ENCODE measurements around the gene STAG2. TPM values are rescaled to one million over a fixed set of nuclear protein-coding genes. Genes with fewer than 3 reads are reported as not detected.
"Not testable (repeated sequence)": the region's sequence is repeated elsewhere in the genome, so short reads cannot be mapped to it uniquely, and the experiment has no call there.

The STAG2 gene
- total and polyA plus RNA-seq, 9 donors = 47.3 to 86.5 (median 69.5) TPM

- Histone ChIP-seq H3K27ac (ENCODE audit: low read length) (no peak overlapping the region), H3K36me3 (ENCODE audit: control insufficient read depth, insufficient read depth, low read length) (peaks cover 23% of the 10 kb centered on the region), H3K4me1 (ENCODE audit: control insufficient read depth, insufficient read depth, low read length) (no peaks in the 10 kb centered on the region), H3K4me3 (ENCODE audit: low read length) (no peak overlapping the region), H3K27me3 (ENCODE audit: control insufficient read depth, insufficient read depth, low read length) (no peaks in the 10 kb centered on the region), H3K9me3 (replicated peaks; ENCODE audit: control insufficient read depth, low read depth, low read length) (no peaks in the 10 kb centered on the region)
- WGBS (ENCODE audit: insufficient coverage) = no CpG with 5 or more reads among the region's 4 CpGs
- DNase-seq = no peak
Measured at GRCh38 chrX:124093222-124093621, 131.7 kb downstream of the STAG2 start.

GRCh38 chrX:124097116-124097515 is 135.6 kb downstream of the STAG2 start:
- no peaks in the 10 kb centered on the region for H3K27me3 ChIP-seq (ENCODE audit: control insufficient read depth, insufficient read depth, low read length)
- no peaks in the 10 kb centered on the region for H3K4me1 ChIP-seq (ENCODE audit: control insufficient read depth, insufficient read depth, low read length)
- no peak overlapping the region for H3K27ac ChIP-seq (ENCODE audit: low read length)
- H3K36me3 ChIP-seq (ENCODE audit: control insufficient read depth, insufficient read depth, low read length) = peaks cover 4% of the 10 kb centered on the region
- no peaks in the 10 kb centered on the region for H3K9me3 ChIP-seq (replicated peaks; ENCODE audit: control insufficient read depth, low read depth, low read length)
- DNase-seq = no peak
- WGBS (ENCODE audit: insufficient coverage) = no CpG with 5 or more reads among the region's 2 CpGs
- H3K4me3 ChIP-seq (ENCODE audit: low read length) = no peak overlapping the region

GRCh38 chrX:124098089-124098488 is 136.6 kb downstream of the STAG2 start:
- Histone ChIP-seq H3K36me3 (ENCODE audit: control insufficient read depth, insufficient read depth, low read length) (peaks cover 4% of the 10 kb centered on the region), H3K27ac (ENCODE audit: low read length) (no peak overlapping the region), H3K4me1 (ENCODE audit: control insufficient read depth, insufficient read depth, low read length) (no peaks in the 10 kb centered on the region), H3K4me3 (ENCODE audit: low read length) (no peak overlapping the region), H3K27me3 (ENCODE audit: control insufficient read depth, insufficient read depth, low read length) (no peaks in the 10 kb centered on the region), H3K9me3 (replicated peaks; ENCODE audit: control insufficient read depth, low read depth, low read length) (no peaks in the 10 kb centered on the region)
- peak; percentile 50 for DNase-seq

GRCh38 chrX:124103966-124104365 is 142.5 kb downstream of the STAG2 start:
- H3K36me3 ChIP-seq (ENCODE audit: control insufficient read depth, insufficient read depth, low read length) = no peaks in the 10 kb centered on the region
- no peaks in the 10 kb centered on the region for H3K4me1 ChIP-seq (ENCODE audit: control insufficient read depth, insufficient read depth, low read length)
- no peak overlapping the region for H3K4me3 ChIP-seq (ENCODE audit: low read length)
- no peak overlapping the region for H3K27ac ChIP-seq (ENCODE audit: low read length)
- no peaks in the 10 kb centered on the region for H3K9me3 ChIP-seq (replicated peaks; ENCODE audit: control insufficient read depth, low read depth, low read length)
- WGBS (ENCODE audit: insufficient coverage) = no CpG with 5 or more reads among the region's 5 CpGs
- no peak for DNase-seq
- no peaks in the 10 kb centered on the region for H3K27me3 ChIP-seq (ENCODE audit: control insufficient read depth, insufficient read depth, low read length)

GRCh38 chrX:124104512-124104911 is 143.0 kb downstream of the STAG2 start:
- not testable (repeated sequence) for H3K9me3 ChIP-seq (replicated peaks; ENCODE audit: control insufficient read depth, low read depth, low read length); DNase-seq; H3K36me3 ChIP-seq (ENCODE audit: control insufficient read depth, insufficient read depth, low read length); H3K4me1 ChIP-seq (ENCODE audit: control insufficient read depth, insufficient read depth, low read length); H3K27me3 ChIP-seq (ENCODE audit: control insufficient read depth, insufficient read depth, low read length); H3K27ac ChIP-seq (ENCODE audit: low read length); H3K4me3 ChIP-seq (ENCODE audit: low read length)
- whole genome bisulfite sequencing (ENCODE audit: insufficient coverage) = no CpG with 5 or more reads among the region's 7 CpGs

- DNase-seq = no peak
- H3K27ac ChIP-seq (ENCODE audit: low read length) = no peak overlapping the region
- H3K27me3 ChIP-seq (ENCODE audit: control insufficient read depth, insufficient read depth, low read length) = no peaks in the 10 kb centered on the region
- no peaks in the 10 kb centered on the region for H3K36me3 ChIP-seq (ENCODE audit: control insufficient read depth, insufficient read depth, low read length)
- no peaks in the 10 kb centered on the region for H3K9me3 ChIP-seq (replicated peaks; ENCODE audit: control insufficient read depth, low read depth, low read length)
- no peak overlapping the region for H3K4me3 ChIP-seq (ENCODE audit: low read length)
- H3K4me1 ChIP-seq (ENCODE audit: control insufficient read depth, insufficient read depth, low read length) = no peaks in the 10 kb centered on the region
- WGBS (ENCODE audit: insufficient coverage) = 43% methylated on average over 3 of the region's 4 CpGs
Measured at GRCh38 chrX:124113621-124114600, 152.4 kb downstream of the STAG2 start.

- WGBS (ENCODE audit: insufficient coverage) = no CpG with 5 or more reads among the region's 1 CpG
- DNase-seq = no peak
- Histone ChIP-seq H3K36me3 (ENCODE audit: control insufficient read depth, insufficient read depth, low read length) (no peaks in the 10 kb centered on the region), H3K9me3 (replicated peaks; ENCODE audit: control insufficient read depth, low read depth, low read length) (no peaks in the 10 kb centered on the region), H3K27ac (ENCODE audit: low read length) (no peak overlapping the region), H3K4me1 (ENCODE audit: control insufficient read depth, insufficient read depth, low read length) (no peaks in the 10 kb centered on the region), H3K27me3 (ENCODE audit: control insufficient read depth, insufficient read depth, low read length) (no peaks in the 10 kb centered on the region), H3K4me3 (ENCODE audit: low read length) (no peak overlapping the region)
Measured at GRCh38 chrX:124117325-124117724, 155.8 kb downstream of the STAG2 start.

- no peak overlapping the region for H3K4me3 ChIP-seq (ENCODE audit: low read length)
- no peaks in the 10 kb centered on the region for H3K9me3 ChIP-seq (replicated peaks; ENCODE audit: control insufficient read depth, low read depth, low read length)
- peak; percentile 32 for DNase-seq
- H3K36me3 ChIP-seq (ENCODE audit: control insufficient read depth, insufficient read depth, low read length) = no peaks in the 10 kb centered on the region
- WGBS (ENCODE audit: insufficient coverage) = 60% methylated on average over 2 of the region's 3 CpGs
- H3K27ac ChIP-seq (ENCODE audit: low read length) = no peak overlapping the region
- no peaks in the 10 kb centered on the region for H3K27me3 ChIP-seq (ENCODE audit: control insufficient read depth, insufficient read depth, low read length)
- H3K4me1 ChIP-seq (ENCODE audit: control insufficient read depth, insufficient read depth, low read length) = no peaks in the 10 kb centered on the region
Measured at GRCh38 chrX:124125471-124125870, 164.0 kb downstream of the STAG2 start.

GRCh38 chrX:124127496-124127895 is 166.0 kb downstream of the STAG2 start:
- WGBS (ENCODE audit: insufficient coverage) = 86% methylated on average over 6 of the region's 7 CpGs
- DNase-seq = no peak
- Histone ChIP-seq H3K4me1 (ENCODE audit: control insufficient read depth, insufficient read depth, low read length) (no peaks in the 10 kb centered on the region), H3K27me3 (ENCODE audit: control insufficient read depth, insufficient read depth, low read length) (no peaks in the 10 kb centered on the region), H3K4me3 (ENCODE audit: low read length) (no peak overlapping the region), H3K27ac (ENCODE audit: low read length) (no peak overlapping the region), H3K36me3 (ENCODE audit: control insufficient read depth, insufficient read depth, low read length) (no peaks in the 10 kb centered on the region), H3K9me3 (replicated peaks; ENCODE audit: control insufficient read depth, low read depth, low read length) (no peaks in the 10 kb centered on the region)

GRCh38 chrX:124132437-124132836 is 170.9 kb downstream of the STAG2 start:
- not testable (repeated sequence) for H3K4me1 ChIP-seq (ENCODE audit: control insufficient read depth, insufficient read depth, low read length); DNase-seq; H3K36me3 ChIP-seq (ENCODE audit: control insufficient read depth, insufficient read depth, low read length); H3K9me3 ChIP-seq (replicated peaks; ENCODE audit: control insufficient read depth, low read depth, low read length); H3K4me3 ChIP-seq (ENCODE audit: low read length); H3K27ac ChIP-seq (ENCODE audit: low read length); H3K27me3 ChIP-seq (ENCODE audit: control insufficient read depth, insufficient read depth, low read length)
- WGBS (ENCODE audit: insufficient coverage) = 97% methylated on average over 3 of the region's 5 CpGs

All from muscle of leg (tissue), 11 donors.